HG02870 (cell line): ENCODE results near the gene ORC3.
"Not testable (repeated sequence)": the region's sequence is repeated elsewhere in the genome, so short reads cannot be mapped to it uniquely, and the experiment has no call there.

ENCODE experiments used
- ATAC-seq: cut with Tn5 transposase; IDR thresholded peaks from one replicate; pipeline ENCODE4 v1.9.1; 2021; ENCODE audit warnings: mild to moderate bottlenecking, moderate library complexity; ENCODE audit not compliant: unreplicated experiment

The ORC3 gene

DNA sequence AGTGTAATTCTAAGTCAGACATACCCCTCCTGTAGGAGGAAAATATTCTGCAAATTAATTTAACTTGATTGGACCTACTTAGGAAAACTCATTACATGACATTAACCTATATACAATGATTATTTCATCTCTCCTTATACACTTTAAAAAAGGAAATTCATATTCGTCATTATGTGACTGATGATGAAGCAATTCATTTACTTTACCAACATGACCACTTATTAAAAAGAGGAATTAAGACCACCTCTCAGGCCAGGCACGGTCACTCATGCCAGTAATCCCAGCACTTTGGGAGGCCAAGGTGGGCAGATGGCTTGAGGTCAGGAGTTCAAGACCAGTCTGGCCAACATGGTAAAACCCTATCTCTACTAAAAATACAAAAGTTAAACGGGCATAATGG, 100.5 kb downstream of the ORC3 start:
- ATAC-seq, result no peak

GRCh38 chr6:87692086-87692485, 102.2 kb downstream of the ORC3 start:
- no peak for ATAC-seq

DNA sequence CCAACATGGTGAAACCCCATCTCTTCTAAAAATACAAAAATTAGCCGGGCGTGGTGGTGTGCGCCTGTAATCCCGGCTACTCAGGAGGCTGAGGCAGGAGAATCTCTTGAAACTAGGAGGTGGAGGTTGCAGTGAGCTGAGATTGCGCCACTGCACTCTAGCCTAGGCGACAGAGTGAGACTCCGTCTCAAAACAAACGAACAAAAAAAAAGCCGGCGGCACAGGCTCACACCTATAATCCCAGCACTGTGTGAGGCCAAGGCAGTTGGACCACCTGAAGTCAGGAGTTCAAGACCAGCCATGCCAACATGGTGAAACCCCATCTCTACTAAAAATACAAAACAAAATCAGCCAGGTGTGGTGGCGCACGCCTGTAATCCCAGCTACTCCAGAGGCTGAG, 106.9 kb downstream of the ORC3 start:
- not testable (repeated sequence) for ATAC-seq

DNA sequence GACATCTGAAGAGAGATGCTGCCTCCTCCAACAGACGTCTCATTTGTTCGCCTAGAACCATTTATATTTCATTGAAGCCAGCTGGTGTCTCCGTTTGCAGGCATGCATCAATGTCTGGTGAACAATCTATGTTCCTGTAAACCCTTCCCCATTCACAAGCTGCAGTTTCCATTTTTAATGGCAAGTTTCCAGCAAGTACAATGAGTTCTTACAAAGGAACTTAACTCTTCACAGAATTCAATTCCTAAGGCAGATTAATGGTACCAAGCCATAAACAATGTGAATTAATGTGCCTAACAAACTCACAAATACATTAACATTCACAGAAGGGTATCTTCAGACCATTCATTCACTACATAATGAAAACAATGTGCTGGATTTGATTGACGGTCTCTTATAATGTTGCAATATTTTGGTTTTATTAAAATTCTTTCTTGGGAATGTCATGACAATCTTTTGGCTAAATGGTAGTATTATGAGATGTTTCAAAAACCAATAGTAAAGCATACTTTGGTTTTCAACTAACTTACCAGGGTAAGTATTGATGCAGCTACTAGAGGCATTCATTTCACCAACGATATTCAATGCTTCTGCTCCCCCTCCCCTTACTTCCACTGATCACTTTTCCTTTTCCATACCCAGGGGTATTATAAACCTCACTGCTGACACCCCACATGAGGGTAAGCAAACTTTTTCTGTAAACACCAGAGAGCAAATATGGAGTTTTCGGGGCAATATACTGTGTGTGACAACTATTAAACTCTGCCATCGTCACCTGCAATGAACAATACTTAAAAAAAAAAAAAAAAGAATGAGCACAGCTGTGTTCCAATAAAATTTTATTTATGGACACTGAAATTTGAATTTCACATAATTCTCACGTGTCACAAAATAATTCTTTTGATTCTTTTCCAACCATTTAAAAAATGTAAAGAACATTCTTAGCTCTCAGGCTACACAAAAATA, 107.9 kb downstream of the ORC3 start:
- no peak for ATAC-seq

DNA sequence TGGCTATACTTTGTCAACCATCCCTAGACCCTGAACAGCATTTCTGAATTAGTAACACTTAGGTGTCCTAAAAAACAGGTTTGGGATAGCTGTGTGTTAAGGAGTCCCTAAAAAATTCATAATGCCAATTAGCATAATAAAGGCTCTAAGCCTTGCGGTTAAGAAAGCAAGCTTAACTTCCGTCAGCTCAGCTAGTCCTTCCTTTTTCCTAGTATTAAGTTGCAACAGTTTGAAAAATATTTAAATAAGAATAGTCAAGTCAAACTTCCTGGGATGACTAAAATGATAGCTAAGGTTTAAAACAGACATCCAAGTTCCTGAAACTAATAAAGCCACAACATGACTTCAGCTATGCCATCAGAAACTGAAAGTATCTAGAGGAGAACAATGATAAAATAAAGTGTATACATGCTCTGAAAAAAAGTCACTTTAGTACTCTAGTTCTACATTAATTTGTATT, 108.6 kb downstream of the ORC3 start:
- ATAC-seq, result no peak

DNA sequence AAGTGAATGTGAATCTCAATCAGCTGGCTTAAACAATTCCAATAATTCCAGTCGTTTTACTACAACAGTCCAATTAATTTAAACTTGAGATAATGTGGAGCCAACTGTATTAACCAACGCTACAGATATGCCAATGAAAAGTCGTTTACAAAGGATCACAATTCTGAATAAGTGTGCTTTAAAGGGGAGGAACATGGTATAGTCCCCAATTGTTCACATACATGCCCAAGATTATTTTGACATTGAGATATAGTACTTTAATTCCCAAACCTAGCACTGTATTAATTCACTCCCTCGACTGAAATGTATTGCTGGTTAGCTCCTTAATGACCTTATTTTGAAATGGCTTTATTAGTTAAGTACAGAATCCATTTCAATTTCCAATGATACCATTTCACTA, 109.6 kb downstream of the ORC3 start:
- ATAC-seq, result no peak

- ATAC-seq, result no peak
These were observed 110.7 kb downstream of the ORC3 start for GRCh38 chr6:87700397-87701343.

DNA sequence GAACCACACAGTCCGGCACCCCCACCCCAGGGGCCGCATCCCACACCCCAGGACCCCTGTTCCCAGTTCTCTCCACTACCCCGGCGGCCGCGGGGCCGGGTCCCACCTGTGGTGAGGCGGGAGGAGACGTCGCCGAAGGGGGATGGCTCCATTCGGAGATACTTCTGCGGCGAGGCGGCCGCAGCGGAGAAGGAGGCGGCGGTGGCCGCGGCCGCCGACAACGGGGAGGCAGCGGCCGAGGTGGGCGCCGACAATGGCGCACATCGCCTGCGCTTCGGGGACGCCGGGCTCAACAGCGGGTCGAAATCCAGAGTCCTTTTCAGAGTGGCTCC, 111.4 kb downstream of the ORC3 start:
- no peak for ATAC-seq

DNA sequence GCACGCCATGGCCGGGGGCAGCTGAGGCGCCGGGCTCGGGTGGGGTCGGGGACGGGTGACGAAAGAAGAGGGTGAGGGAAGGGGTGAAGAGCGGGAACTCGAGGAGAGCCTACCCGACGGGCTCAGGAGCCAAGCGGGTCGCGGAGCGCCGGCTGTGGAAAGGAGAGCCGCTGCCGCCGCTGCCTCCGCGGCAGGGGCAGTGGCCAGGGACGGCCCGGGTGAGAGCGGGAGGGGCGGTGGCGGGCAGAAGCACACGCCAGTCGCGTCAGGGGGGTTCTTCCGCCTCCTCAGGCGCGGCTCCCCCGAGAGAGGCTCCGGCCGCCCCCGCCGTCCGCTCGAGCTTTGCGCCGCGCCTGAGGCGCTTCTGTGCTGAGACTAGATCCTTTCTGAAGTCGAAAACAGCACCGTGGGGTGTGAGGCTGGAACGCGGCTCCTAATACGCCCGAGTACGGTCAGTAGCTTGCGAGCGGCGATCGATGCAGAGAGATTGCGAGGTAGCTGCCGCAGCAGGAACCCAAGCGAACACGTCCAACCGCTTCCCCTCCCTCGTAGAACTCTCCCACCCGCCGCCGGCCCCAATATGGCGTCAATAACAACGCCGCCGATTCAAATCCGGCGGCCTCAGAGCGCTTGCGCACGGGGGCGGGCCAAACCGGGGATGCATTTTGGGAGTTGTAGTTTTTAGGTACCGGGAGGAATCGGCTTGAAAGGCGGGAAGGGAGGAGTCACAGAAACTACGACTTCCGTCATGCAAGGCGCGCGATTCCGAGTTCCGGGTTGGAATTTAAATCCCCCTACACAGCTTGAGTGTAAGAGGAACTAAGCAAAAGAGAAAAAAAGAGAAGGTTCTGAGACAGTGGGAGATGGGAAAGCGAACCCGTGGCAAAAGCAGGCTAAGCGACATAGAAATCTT, 112.0 kb downstream of the ORC3 start, which contains the start of gene AKIRIN2:
TSS of gene AKIRIN2 (minus strand) at position 558 of the 913 bp plus-strand sequence. CDS start at position 9, 549 bp downstream.
- peak; percentile 62 for ATAC-seq

GRCh38 chr6:87702589-87702945, 112.6 kb downstream of the ORC3 start:
- peak; percentile 10 for ATAC-seq

- not testable (repeated sequence) for ATAC-seq
These were observed 113.1 kb downstream of the ORC3 start for GRCh38 chr6:87703039-87703438.

GRCh38 chr6:87705070-87705691, 115.2 kb downstream of the ORC3 start:
- peak; percentile 61 for ATAC-seq

GRCh38 chr6:87706187-87706966, 116.4 kb downstream of the ORC3 start:
- no peak for ATAC-seq

DNA sequence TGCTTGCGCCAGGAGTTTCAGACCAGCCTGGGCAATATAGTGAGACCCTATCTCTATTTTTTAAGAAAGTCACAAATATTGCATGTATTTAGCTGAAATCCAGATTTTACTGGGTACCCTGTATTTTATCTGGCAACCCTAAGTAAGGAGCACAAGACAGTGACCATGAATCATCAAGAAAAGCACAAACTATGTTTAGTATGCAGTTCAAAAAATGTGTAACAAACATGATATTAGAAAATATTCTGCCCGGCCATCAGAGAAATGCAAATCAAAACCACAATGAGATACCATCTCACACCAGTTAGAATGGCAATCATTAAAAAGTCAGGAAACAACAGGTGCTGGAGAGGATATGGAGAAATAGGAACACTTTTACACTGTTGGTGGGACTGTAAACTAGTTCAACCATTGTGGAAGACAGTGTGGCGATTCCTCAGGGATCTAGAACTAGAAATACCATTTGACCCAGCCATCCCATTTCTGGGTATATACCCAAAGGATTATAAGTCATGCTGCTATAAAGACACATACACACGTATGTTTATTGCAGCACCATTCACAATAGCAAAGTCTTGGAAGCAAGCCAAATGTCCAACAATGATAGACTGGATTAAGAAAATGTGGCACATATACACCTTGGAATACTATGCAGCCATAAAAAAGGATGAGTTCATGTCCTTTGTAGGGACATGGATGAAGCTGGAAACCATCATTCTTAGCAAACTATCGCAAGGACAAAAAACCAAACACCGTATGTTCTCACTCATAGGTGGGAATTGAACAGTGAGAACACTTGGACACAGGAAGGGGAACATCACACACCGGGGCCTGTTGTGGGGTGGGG, 118.9 kb downstream of the ORC3 start:
- ATAC-seq, result not testable (repeated sequence)

GRCh38 chr6:87710090-87710489, 120.2 kb downstream of the ORC3 start:
- peak; percentile 26 for ATAC-seq

DNA sequence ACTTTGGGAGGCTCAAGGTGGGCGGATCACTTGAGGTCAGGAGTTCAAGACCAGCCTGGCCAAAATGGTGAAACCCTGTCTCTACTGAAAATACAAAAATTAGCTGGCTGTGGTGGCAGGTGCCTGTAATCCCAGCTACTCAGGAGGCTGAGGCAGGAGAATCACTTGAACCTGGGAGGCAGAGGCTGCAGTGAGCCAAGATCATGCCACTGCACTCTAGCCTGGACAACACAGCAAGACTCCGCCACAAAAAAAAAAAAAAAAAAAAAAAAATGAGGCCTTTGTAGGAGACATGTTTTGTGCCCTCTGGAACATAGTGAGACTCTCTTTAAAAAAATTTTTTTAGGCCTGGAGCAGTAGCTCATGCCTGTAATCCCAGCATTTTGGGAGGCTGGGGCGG, 122.8 kb downstream of the ORC3 start:
- ATAC-seq, result not testable (repeated sequence)

GRCh38 chr6:87714093-87714842, 124.3 kb downstream of the ORC3 start:
- ATAC-seq, result no peak
